Measurements from ENCODE around the gene KIF7. TPM values are rescaled to one million over a fixed set of nuclear protein-coding genes. Genes with fewer than 3 reads are reported as not detected.

The KIF7 gene
- total and polyA plus RNA-seq, 8 donors: 2.4 to 16.7 (median 13.2) TPM

GRCh38 chr15:89621547-89621946 lies 33.7 kb downstream of the KIF7 start:
- Histone ChIP-seq H3K9me3 (no peaks in the 10 kb centered on the region), H3K4me1 (no peaks in the 10 kb centered on the region), H3K4me3 (no peak overlapping the region), H3K27ac (no peak overlapping the region), H3K27me3 (no peaks in the 10 kb centered on the region), H3K36me3 (peaks cover 0 to 85% of the 10 kb centered on the region in 2 donors)
- TF ChIP-seq, protein P1, sequence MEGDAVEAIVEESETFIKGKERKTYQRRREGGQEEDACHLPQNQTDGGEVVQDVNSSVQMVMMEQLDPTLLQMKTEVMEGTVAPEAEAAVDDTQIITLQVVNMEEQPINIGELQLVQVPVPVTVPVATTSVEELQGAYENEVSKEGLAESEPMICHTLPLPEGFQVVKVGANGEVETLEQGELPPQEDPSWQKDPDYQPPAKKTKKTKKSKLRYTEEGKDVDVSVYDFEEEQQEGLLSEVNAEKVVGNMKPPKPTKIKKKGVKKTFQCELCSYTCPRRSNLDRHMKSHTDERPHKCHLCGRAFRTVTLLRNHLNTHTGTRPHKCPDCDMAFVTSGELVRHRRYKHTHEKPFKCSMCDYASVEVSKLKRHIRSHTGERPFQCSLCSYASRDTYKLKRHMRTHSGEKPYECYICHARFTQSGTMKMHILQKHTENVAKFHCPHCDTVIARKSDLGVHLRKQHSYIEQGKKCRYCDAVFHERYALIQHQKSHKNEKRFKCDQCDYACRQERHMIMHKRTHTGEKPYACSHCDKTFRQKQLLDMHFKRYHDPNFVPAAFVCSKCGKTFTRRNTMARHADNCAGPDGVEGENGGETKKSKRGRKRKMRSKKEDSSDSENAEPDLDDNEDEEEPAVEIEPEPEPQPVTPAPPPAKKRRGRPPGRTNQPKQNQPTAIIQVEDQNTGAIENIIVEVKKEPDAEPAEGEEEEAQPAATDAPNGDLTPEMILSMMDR (IDR thresholded peaks at IDR 0.05): no peak
- intact Hi-C loops (cut with DNase I): no loop called here
- DNase-seq (no peak), ATAC-seq (no peak)

DNA sequence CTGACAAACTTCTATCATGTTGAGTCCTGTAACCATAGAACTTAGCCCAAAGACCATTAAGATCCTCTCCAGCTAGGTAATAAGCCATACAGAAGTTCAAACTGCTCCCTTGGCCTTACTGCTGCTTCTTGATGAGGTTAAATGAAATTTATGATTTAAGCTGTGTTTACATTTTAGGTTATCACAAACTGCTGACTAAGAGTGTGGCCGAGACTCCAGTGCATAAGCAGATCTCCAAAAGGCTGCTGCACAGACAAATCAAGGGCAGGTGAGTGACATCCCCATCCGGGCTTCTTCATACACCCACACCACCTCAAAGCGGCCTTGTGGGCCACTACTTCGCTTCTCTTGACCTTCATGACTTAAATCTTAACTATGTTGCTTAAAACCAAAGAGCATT lies 39.0 kb downstream of the KIF7 start:
- peaks cover 0 to 19% of the 10 kb centered on the region in 2 donors for H3K9me3 ChIP-seq
- TF ChIP-seq, protein P1 (IDR thresholded peaks at IDR 0.05): no peak
- no peaks in the 10 kb centered on the region for H3K27me3 ChIP-seq
- no peaks in the 10 kb centered on the region for H3K4me1 ChIP-seq
- no peak overlapping the region for H3K4me3 ChIP-seq
- DNase-seq (no peak), ATAC-seq (no peak)
- H3K27ac ChIP-seq: no peak overlapping the region
- intact Hi-C loops (cut with DNase I): no loop called here
- peaks cover 0 to 46% of the 10 kb centered on the region in 2 donors for H3K36me3 ChIP-seq

DNA sequence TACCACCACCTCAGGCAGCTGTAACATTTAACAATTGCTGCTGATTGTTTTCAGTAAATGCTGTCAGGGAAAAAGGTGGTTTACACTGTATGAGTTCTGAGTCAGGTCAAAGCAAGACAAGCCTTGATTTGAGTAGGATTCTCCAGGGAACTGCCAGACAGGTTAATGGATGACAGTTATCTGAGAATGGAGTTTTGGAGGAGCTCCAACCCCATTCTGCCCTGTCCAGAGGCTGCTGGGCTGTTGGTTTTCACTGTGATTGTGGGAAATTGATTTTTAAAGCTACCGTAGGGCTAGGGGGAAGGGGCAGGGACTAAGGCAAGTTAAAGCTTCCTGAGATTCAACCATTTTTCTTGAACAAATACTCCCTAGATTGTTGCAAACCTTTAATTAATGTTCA lies 40.1 kb downstream of the KIF7 start:
- TF ChIP-seq, protein P1 (IDR thresholded peaks at IDR 0.05): no peak
- no peak overlapping the region for H3K4me3 ChIP-seq
- H3K36me3 ChIP-seq: peaks cover 0 to 36% of the 10 kb centered on the region in 2 donors
- peaks cover 0 to 21% of the 10 kb centered on the region in 2 donors for H3K9me3 ChIP-seq
- no peak for DNase-seq
- no peaks in the 10 kb centered on the region for H3K4me1 ChIP-seq
- H3K27ac ChIP-seq: no peak overlapping the region
- ATAC-seq: no peak
- no peaks in the 10 kb centered on the region for H3K27me3 ChIP-seq
- intact Hi-C loops (cut with DNase I): no loop called here

DNA sequence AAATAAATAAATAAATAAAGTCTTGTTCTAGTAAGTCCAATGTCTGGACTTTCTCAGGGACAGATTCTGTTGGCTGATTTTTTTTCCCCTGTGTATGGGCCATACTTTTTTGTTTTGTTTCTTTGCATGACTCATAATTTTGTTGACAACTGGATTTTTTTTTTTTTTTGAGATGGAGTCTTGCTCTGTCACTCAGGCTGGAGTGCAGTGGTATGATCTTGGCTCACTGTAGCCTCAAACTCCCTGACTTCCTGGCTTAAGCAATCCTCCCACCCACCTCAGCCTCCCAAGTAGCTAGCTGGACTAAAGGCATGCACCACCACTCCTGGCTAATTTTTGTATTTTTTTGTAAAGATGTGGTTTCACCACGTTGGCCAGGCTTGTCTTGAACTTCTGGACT lies 41.1 kb downstream of the KIF7 start:
- intact Hi-C loops (cut with DNase I): no loop called here
- Histone ChIP-seq H3K4me1 (no peaks in the 10 kb centered on the region), H3K27ac (no peak overlapping the region), H3K27me3 (no peaks in the 10 kb centered on the region), H3K4me3 (no peak overlapping the region), H3K9me3 (peaks cover 0 to 21% of the 10 kb centered on the region in 2 donors), H3K36me3 (peaks cover 0 to 31% of the 10 kb centered on the region in 2 donors)
- DNase-seq: no peak
- TF ChIP-seq, protein P1 (IDR thresholded peaks at IDR 0.05): no peak
- no peak for ATAC-seq

GRCh38 chr15:89613031-89613430 lies 42.2 kb downstream of the KIF7 start:
- Histone ChIP-seq H3K27ac (no peak overlapping the region), H3K4me1 (no peaks in the 10 kb centered on the region), H3K9me3 (peaks cover 0 to 21% of the 10 kb centered on the region in 2 donors), H3K27me3 (no peaks in the 10 kb centered on the region), H3K4me3 (no peak overlapping the region), H3K36me3 (peaks cover 0 to 27% of the 10 kb centered on the region in 2 donors)
- DNase-seq: no peak
- ATAC-seq: no peak
- TF ChIP-seq, protein P1 (IDR thresholded peaks at IDR 0.05): no peak
- intact Hi-C loops (cut with DNase I): no loop called here
